Measurements from ENCODE around the gene DTX3. TPM values are rescaled to one million over a fixed set of nuclear protein-coding genes. Genes with fewer than 3 reads are reported as not detected.

Gene DTX3
- total and polyA plus RNA-seq, 9 donors: 37.9 to 75.2 (median 56.2) TPM

DNA sequence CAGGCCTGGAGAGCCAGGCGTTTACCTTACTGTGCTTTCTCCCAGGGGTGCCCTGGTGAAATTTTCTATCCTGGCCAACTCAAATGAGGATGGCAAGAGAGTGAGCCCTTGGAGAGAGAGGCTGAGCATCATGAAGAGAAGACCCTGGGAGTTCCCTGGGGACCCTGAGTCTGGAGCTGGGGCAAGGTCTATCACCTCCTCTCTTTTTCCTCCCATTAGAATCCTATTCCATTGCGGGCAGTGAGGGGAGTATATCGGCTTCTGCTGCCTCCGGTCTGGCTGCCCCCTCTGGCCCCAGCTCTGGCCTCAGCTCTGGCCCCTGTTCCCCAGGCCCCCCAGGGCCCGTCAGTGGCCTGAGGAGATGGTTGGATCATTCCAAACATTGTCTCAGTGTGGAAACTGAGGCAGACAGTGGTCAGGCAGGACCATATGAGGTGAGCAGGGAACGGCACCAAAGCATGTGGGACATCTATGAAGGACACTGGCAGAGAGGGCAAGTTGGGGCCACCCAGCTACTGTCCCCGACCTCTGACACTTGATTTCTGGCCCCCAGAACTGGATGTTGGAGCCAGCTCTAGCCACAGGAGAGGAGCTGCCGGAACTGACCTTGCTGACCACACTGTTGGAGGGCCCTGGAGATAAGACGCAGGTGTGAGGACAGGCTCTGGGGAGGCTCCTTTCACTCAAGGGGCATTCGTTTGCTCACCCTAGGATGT is 8.2 kb downstream of the DTX3 start:
- Histone ChIP-seq H3K27ac (no peak overlapping the region), H3K4me1 (ENCODE audit: insufficient read depth) (peaks cover 3% of the 10 kb centered on the region), H3K36me3 (no peaks in the 10 kb centered on the region), H3K9me3 (no peaks in the 10 kb centered on the region), H3K27me3 (no peaks in the 10 kb centered on the region), H3K4me3 (no peak overlapping the region)
- TF ChIP-seq POLR2A (IDR thresholded peaks at IDR 0.05) (no peak), EP300 (IDR thresholded peaks at IDR 0.05) (no peak)
- TF ChIP-seq, protein P1, sequence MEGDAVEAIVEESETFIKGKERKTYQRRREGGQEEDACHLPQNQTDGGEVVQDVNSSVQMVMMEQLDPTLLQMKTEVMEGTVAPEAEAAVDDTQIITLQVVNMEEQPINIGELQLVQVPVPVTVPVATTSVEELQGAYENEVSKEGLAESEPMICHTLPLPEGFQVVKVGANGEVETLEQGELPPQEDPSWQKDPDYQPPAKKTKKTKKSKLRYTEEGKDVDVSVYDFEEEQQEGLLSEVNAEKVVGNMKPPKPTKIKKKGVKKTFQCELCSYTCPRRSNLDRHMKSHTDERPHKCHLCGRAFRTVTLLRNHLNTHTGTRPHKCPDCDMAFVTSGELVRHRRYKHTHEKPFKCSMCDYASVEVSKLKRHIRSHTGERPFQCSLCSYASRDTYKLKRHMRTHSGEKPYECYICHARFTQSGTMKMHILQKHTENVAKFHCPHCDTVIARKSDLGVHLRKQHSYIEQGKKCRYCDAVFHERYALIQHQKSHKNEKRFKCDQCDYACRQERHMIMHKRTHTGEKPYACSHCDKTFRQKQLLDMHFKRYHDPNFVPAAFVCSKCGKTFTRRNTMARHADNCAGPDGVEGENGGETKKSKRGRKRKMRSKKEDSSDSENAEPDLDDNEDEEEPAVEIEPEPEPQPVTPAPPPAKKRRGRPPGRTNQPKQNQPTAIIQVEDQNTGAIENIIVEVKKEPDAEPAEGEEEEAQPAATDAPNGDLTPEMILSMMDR (IDR thresholded peaks at IDR 0.05): no peak
- WGBS, 3 donors: 82 to 90% (median 86%) methylated on average over 10 of the region's 10 CpGs
- DNase-seq: no peak
- intact Hi-C loops (cut with DNase I): loop anchor here in 1 of 4 donors (5.0 kb wide), 1 partner anchor 91 kb away; the partner anchor contains the start of genes DDIT3 and MBD6

DNA sequence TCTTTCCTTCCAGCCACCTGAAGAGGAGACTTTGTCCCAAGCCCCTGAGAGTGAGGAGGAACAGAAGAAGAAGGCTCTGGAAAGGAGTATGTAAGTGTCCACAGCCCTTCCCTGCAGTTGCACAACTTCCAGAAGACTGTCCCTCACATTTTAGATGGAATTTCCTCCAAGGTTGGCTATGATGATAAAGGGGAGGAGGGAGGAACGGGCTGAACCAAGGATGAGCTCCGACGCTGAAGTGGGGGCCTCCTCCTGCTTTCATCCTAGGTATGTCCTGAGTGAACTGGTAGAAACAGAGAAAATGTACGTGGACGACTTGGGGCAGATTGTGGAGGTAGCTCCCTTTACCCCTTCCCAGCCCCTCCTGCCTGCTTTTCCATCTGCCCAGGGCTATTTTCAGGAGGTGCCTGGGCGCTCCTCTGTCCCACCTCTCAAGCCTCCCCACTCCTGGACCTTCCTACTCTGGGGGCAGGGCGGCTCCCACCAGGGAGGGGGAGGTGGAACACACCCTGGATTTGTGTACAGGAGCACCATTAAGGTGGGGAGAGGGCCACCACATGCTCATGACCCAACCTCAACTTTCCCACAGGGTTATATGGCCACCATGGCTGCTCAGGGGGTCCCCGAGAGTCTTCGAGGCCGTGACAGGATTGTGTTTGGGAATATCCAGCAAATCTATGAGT is 8.9 kb downstream of the DTX3 start:
- Histone ChIP-seq H3K36me3 (no peaks in the 10 kb centered on the region), H3K4me1 (ENCODE audit: insufficient read depth) (peaks cover 3% of the 10 kb centered on the region), H3K4me3 (no peak overlapping the region), H3K27me3 (no peaks in the 10 kb centered on the region), H3K9me3 (no peaks in the 10 kb centered on the region), H3K27ac (no peak overlapping the region)
- DNase-seq: no peak
- WGBS, 3 donors: 74 to 79% (median 76%) methylated on average over 10 of the region's 10 CpGs
- intact Hi-C loops (cut with DNase I): loop anchor here in 1 of 4 donors (5.0 kb wide), 1 partner anchor 91 kb away; the partner anchor contains the start of genes DDIT3 and MBD6
- TF ChIP-seq, protein P1 (IDR thresholded peaks at IDR 0.05): no peak
- no peak for TF ChIP-seq EP300 (IDR thresholded peaks at IDR 0.05)
- TF ChIP-seq POLR2A (IDR thresholded peaks at IDR 0.05): no peak

DNA sequence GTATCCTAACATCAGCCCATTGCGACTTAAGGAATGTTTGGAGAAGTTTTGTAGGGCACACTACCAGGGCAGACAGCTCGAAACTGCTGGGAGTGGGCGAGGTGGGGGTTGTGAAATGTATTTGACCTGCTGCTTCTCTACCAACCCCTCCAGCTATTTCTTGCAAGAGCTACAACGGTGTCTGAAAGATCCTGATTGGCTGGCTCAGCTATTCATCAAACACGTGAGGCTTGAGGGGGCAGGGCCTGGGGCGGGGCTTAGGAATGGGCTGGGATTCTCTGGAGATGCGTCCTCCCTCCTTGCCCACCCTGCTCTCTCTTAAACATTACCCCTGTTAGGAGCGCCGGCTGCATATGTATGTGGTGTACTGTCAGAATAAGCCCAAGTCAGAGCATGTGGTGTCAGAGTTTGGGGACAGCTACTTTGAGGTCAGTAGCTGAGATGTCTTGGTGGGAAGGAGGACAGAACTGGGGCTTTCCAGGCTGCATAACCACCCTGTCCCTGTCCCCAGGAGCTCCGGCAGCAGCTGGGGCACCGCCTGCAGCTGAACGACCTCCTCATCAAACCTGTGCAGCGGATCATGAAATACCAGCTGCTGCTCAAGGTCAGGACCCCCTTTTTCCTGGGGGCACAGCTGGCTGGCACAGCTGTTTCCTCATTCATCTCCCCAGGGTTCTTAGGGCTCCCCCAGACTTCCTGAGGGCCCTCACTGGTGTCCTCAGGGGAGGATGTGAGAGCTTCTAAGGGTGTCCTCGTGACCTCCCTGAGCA is 9.7 kb downstream of the DTX3 start:
- Histone ChIP-seq H3K9me3 (no peaks in the 10 kb centered on the region), H3K4me1 (ENCODE audit: insufficient read depth) (peaks cover 3% of the 10 kb centered on the region), H3K27ac (no peak overlapping the region), H3K4me3 (no peak overlapping the region), H3K36me3 (no peaks in the 10 kb centered on the region), H3K27me3 (no peaks in the 10 kb centered on the region)
- 58 to 63% (median 61%) methylated on average over 14 of the region's 14 CpGs for WGBS, 3 donors
- no peak for DNase-seq
- intact Hi-C loops (cut with DNase I): loop anchor here in 1 of 4 donors (5.0 kb wide), 1 partner anchor 92 kb away; the partner anchor contains the start of genes DDIT3 and MBD6
- TF ChIP-seq, protein P1 (IDR thresholded peaks at IDR 0.05): no peak
- TF ChIP-seq POLR2A (IDR thresholded peaks at IDR 0.05): no peak
- no peak for TF ChIP-seq EP300 (IDR thresholded peaks at IDR 0.05)

DNA sequence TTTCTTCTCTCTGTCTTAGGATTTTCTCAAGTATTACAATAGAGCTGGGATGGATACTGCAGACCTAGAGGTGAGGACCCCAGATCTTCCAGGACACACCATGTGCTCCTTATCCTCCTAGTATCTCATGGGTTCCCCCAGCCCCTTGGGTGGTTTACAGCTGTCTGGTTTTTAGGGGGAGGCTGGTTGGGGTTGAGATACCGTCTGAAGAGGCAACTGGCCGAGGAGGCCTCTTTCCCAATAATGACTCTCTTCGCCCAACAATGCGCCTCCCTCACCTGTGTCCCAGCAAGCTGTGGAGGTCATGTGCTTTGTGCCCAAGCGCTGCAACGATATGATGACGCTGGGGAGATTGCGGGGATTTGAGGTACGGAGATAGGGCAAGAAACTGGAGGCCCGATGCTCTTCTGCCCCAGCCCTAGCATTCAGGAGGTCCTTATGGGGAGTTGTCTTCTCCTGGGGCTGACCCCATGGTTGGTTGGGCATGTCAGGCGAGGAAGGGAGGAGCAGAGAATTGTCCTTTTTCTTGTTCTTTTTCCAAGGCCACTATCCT is 10.4 kb downstream of the DTX3 start:
- intact Hi-C loops (cut with DNase I): loop anchor here in 1 of 4 donors (5.0 kb wide), 1 partner anchor 93 kb away; the partner anchor contains the start of genes DDIT3 and MBD6
- Histone ChIP-seq H3K4me1 (ENCODE audit: insufficient read depth) (peaks cover 3% of the 10 kb centered on the region), H3K36me3 (no peaks in the 10 kb centered on the region), H3K4me3 (no peak overlapping the region), H3K27me3 (no peaks in the 10 kb centered on the region), H3K27ac (no peak overlapping the region), H3K9me3 (no peaks in the 10 kb centered on the region)
- 78 to 83% (median 80%) methylated on average over 11 of the region's 11 CpGs for WGBS, 3 donors
- DNase-seq: no peak
- no peak for TF ChIP-seq EP300 (IDR thresholded peaks at IDR 0.05)
- TF ChIP-seq, protein P1 (IDR thresholded peaks at IDR 0.05): no peak
- no peak for TF ChIP-seq POLR2A (IDR thresholded peaks at IDR 0.05)
